Ishikawa (cell line): Measurements from ENCODE around the gene ENOPH1.
A peak's percentile ranks its signal among the peaks of the same experiment; 100 is the strongest.

Experiments
- CEBPB ChIP-seq: IDR thresholded peaks from 2 replicates; pipeline ENCODE4 v1.6.1; 2012
- CREB1 ChIP-seq: IDR thresholded peaks from 2 replicates; pipeline ENCODE4 v1.6.1; 2012; ENCODE audit warnings: low read depth
- EGR1 ChIP-seq: IDR thresholded peaks from 2 replicates; pipeline ENCODE4 v1.6.1; 2012
- EP300 ChIP-seq: IDR thresholded peaks from 2 replicates; pipeline ENCODE4 v1.6.1; 2012; ENCODE audit warnings: borderline replicate concordance
- FOXM1 ChIP-seq: IDR thresholded peaks from 2 replicates; pipeline ENCODE4 v1.6.1; 2012; ENCODE audit warnings: low read depth, borderline replicate concordance
- MAX ChIP-seq: IDR thresholded peaks from 2 replicates; pipeline ENCODE4 v1.6.1; 2012
- NFIC ChIP-seq: IDR thresholded peaks from 2 replicates; pipeline ENCODE4 v1.6.1; 2012
- RAD21 ChIP-seq: IDR thresholded peaks from 2 replicates; pipeline ENCODE4 v1.6.1; 2012; ENCODE audit warnings: low read depth
- REST ChIP-seq: IDR thresholded peaks from 2 replicates; pipeline ENCODE4 v1.6.1; 2012; ENCODE audit warnings: low read depth, mild to moderate bottlenecking
- TAF1 ChIP-seq: IDR thresholded peaks from 2 replicates; pipeline ENCODE4 v1.6.1; 2012; ENCODE audit warnings: low read depth, mild to moderate bottlenecking
- TCF12 ChIP-seq: IDR thresholded peaks from 2 replicates; pipeline ENCODE4 v1.6.1; 2012; ENCODE audit warnings: low read depth
- TEAD4 ChIP-seq: IDR thresholded peaks from 2 replicates; pipeline ENCODE4 v1.6.1; 2012
- YY1 ChIP-seq: IDR thresholded peaks from 2 replicates; pipeline ENCODE4 v1.6.1; 2012; ENCODE audit warnings: low read depth
- ZBTB7A ChIP-seq: IDR thresholded peaks from 2 replicates; pipeline ENCODE4 v1.6.1; 2012; ENCODE audit warnings: low read depth
- TF ChIP-seq, protein P1 (sequence below): IDR thresholded peaks from 2 replicates; pipeline ENCODE4 v1.6.1; 2012

ENOPH1 gene

GRCh38 chr4:82430193-82430963, at the start of gene ENOPH1, which contains the start of gene HNRNPDL:
ENOPH1 (plus strand) TSS chr4:82430590; CDS start chr4:82430830, 240 bp downstream.
HNRNPDL (minus strand) TSS chr4:82430462; CDS start chr4:82429690, 772 bp downstream.
- no peak for TF ChIP-seq EP300
- TF ChIP-seq, protein P1, sequence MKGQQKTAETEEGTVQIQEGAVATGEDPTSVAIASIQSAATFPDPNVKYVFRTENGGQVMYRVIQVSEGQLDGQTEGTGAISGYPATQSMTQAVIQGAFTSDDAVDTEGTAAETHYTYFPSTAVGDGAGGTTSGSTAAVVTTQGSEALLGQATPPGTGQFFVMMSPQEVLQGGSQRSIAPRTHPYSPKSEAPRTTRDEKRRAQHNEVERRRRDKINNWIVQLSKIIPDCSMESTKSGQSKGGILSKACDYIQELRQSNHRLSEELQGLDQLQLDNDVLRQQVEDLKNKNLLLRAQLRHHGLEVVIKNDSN = peak; percentile 95
- 0 out of 2 replicates have a peak, but pooled peaks have one; percentile 8 for TF ChIP-seq YY1
- TF ChIP-seq EGR1 = peak; percentile 93
- TF ChIP-seq NFIC = no peak
- peak; percentile 98 for TF ChIP-seq MAX
- peak; percentile 10; the same call in 1 of the 2 replicates for TF ChIP-seq CREB1
- TF ChIP-seq ZBTB7A = no peak
- TF ChIP-seq TAF1 = peak; percentile 71; the same call in 1 of the 2 replicates

GRCh38 chr4:82380831-82381230, 49.6 kb upstream of the ENOPH1 start:
- TF ChIP-seq YY1 (no peak), TAF1 (no peak), FOXM1 (no peak), EGR1 (no peak), EP300 (no peak), CEBPB (no peak), RAD21 (no peak), MAX (no peak), NFIC (no peak), CREB1 (no peak), TEAD4 (no peak), REST (no peak)
- TF ChIP-seq, protein P1 = no peak

- TF ChIP-seq RAD21 (no peak), EGR1 (no peak), MAX (no peak), TAF1 (no peak), CREB1 (no peak), REST (no peak), NFIC (no peak)
- TF ChIP-seq, protein P1 = no peak
Measured at GRCh38 chr4:82381235-82381634, 49.2 kb upstream of the ENOPH1 start.

DNA sequence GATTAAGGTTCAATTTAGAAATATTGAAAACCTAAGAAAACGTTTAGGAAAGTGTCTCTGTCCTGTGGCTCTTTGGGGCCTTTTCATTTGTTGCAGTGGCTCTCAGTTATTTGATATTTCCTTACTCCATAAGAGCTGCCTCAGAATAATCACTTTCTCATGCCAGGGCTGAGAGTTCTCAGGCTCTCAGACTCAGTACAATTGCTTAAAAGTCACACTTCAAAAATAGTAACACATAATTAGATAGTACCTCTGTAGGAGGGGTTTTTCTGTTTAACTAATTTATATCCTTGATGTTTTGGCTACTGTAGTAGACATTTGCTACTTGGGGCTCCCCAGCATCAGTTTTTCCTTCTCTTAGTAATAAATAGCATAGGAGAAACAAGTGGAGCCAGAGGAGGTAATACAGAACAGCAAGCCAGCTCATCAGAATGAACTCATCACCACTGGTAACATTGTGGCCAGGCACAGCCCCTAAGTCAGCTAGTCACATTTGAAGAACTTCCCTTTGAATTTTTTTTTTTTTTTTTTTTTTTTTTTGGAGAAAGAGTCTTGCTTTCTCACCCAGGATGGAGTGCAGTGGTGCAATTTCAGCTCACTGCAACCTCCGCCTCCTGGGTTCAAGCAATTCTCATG, 48.6 kb upstream of the ENOPH1 start:
- TF ChIP-seq FOXM1 (no peak), REST (no peak), CEBPB (no peak), CREB1 (no peak), ZBTB7A (no peak), TEAD4 (no peak), TAF1 (no peak), TCF12 (no peak), MAX (no peak), EP300 (no peak), YY1 (no peak), EGR1 (no peak)
- TF ChIP-seq, protein P1 = no peak
